PC-9 (cell line): Measurements from ENCODE around the gene UGGT1.

Experiments used
- EZH2 ChIP-seq: fragments of 200-600 bp; sonication (generic); IDR thresholded peaks from 2 replicates; pipeline ENCODE4 v1.8.0; 2017; ENCODE audit warnings: antibody characterized with exemption, low read depth
- TF ChIP-seq, protein P1 (sequence below): fragments of 200-600 bp; sonication (generic); conservative IDR thresholded peaks from 2 replicates; pipeline ENCODE4 v1.6.1; 2017; ENCODE audit warnings: mixed run types, antibody characterized with exemption, mild to moderate bottlenecking, moderate library complexity

- TF ChIP-seq, protein P1, sequence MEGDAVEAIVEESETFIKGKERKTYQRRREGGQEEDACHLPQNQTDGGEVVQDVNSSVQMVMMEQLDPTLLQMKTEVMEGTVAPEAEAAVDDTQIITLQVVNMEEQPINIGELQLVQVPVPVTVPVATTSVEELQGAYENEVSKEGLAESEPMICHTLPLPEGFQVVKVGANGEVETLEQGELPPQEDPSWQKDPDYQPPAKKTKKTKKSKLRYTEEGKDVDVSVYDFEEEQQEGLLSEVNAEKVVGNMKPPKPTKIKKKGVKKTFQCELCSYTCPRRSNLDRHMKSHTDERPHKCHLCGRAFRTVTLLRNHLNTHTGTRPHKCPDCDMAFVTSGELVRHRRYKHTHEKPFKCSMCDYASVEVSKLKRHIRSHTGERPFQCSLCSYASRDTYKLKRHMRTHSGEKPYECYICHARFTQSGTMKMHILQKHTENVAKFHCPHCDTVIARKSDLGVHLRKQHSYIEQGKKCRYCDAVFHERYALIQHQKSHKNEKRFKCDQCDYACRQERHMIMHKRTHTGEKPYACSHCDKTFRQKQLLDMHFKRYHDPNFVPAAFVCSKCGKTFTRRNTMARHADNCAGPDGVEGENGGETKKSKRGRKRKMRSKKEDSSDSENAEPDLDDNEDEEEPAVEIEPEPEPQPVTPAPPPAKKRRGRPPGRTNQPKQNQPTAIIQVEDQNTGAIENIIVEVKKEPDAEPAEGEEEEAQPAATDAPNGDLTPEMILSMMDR, result no peak
- no peak for TF ChIP-seq EZH2
These were observed 106.1 kb downstream of the UGGT1 start for GRCh38 chr2:128197059-128197458.
